IPS-15b (cell line): Measurements from ENCODE around the gene C19orf85.

Source experiments
- H3K27me3 ChIP-seq: one replicate; pipeline ENCODE4 v1.6.1; 2013; ENCODE audit warnings: low read length; ENCODE audit not compliant: control insufficient read depth, insufficient read depth
- H3K36me3 ChIP-seq: one replicate; pipeline ENCODE4 v1.6.1; 2013; ENCODE audit warnings: low read length; ENCODE audit not compliant: control insufficient read depth, insufficient read depth
- H3K4me1 ChIP-seq: one replicate; pipeline ENCODE4 v1.6.1; 2013; ENCODE audit warnings: mild to moderate bottlenecking, low read length; ENCODE audit not compliant: control insufficient read depth, insufficient read depth
- H3K4me3 ChIP-seq: one replicate; pipeline ENCODE4 v1.5.1; 2013; ENCODE audit warnings: low read depth, low read length
- H3K9ac ChIP-seq: one replicate; pipeline ENCODE4 v1.6.1; 2013; ENCODE audit warnings: low read depth, mild to moderate bottlenecking, low read length
- H3K9me3 ChIP-seq: one replicate; pipeline ENCODE4 v1.6.1; 2013; ENCODE audit warnings: mild to moderate bottlenecking, low read length; ENCODE audit not compliant: control insufficient read depth, insufficient read depth

Gene C19orf85

DNA sequence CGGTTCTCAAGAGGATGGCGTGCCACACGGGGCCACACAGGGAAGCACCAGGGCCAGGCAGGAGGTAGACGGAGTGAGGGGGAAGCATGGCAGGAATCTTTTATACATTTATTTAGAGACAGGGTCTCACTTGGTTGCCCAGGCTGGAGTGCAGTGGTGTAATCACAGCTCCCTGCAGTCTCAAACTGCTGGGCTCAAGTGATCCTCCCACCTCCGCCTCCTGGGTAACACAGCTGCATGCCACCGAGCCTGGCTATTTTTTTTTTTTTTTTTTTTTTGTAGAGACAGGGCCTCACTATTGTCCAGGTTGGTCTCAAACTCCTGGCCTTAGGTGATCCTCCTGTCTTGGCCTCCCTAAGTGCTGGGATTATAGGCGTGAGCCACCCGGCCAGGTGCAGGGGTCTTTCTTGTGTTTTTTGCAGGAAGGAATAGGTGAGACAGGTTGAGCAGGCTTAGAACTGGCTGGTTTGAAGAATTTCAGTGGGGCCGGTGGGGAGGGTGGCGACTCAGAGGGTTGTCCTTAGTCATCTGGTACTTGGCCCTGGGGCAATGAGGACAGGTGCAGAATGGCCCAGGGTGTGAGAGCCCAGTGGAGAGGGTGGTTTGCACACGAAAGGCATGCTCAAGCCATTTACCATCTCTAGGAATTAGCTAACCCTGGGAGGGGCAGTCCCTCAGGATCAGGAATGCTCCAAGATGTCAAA is 31.2 kb upstream of the C19orf85 start:
- Histone ChIP-seq H3K4me1 (peaks cover 2% of the 10 kb centered on the region), H3K4me3 (no peak overlapping the region), H3K36me3 (peaks cover 2% of the 10 kb centered on the region), H3K27me3 (no peaks in the 10 kb centered on the region), H3K9me3 (no peaks in the 10 kb centered on the region), H3K9ac (no peak overlapping the region)

DNA sequence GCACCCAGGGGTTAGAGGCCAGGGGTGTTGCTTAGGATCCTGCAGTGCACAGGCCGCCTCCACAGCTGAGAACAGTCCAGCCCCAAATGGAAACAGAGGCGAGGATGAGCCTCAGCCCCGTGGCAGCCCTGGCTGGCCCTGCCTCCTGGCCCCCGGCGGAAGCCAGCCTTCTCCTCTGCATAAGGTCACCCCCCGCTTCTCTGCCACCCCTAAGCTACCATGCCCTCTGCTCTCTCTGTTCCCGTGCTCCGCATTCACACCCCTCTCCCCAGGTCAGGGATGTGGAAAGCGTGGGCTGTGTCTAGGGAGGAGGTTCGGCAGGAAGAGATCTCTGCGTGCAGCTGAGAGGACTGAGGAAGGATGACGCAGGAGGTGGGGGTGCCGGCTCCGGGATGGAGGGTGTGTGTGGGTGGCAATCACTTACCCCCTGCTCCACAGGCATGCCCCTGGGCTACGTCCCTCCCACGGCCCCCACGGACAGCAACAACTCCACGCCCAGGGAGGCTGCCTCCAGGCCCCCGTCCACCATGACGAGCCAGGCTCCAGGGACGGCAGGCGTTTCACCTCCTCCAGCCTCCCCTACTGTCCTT is 29.7 kb upstream of the C19orf85 start:
- Histone ChIP-seq H3K9ac (no peak overlapping the region), H3K4me1 (peaks cover 5% of the 10 kb centered on the region), H3K4me3 (no peak overlapping the region), H3K9me3 (no peaks in the 10 kb centered on the region), H3K36me3 (peaks cover 2% of the 10 kb centered on the region), H3K27me3 (no peaks in the 10 kb centered on the region)

DNA sequence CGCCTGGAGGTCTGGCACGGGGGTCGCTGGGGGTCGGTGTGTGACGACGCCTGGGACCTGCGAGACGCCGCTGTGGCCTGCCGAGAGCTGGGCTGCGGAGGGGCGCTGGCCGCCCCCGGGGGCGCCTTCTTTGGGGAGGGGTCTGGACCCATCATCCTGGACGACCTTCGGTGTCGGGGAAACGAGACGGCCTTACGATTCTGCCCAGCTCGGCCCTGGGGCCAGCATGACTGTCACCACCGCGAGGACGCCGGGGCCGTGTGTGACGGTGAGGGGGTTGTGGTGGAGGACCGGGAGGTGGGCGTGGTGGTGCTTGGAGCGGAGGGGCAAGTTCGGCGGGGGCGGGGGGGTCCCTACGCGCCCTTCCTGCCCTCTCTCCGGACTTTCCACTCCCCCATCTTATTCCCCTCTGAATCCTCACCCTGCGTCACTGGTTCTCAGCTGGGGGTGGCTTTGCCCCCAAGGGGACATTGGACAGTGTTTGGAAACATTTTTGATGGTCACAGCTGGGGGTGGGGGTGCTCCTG is 29.2 kb upstream of the C19orf85 start:
- Histone ChIP-seq H3K27me3 (no peaks in the 10 kb centered on the region), H3K9ac (no peak overlapping the region), H3K9me3 (no peaks in the 10 kb centered on the region), H3K4me3 (no peak overlapping the region), H3K4me1 (peaks cover 5% of the 10 kb centered on the region), H3K36me3 (peaks cover 2% of the 10 kb centered on the region)

DNA sequence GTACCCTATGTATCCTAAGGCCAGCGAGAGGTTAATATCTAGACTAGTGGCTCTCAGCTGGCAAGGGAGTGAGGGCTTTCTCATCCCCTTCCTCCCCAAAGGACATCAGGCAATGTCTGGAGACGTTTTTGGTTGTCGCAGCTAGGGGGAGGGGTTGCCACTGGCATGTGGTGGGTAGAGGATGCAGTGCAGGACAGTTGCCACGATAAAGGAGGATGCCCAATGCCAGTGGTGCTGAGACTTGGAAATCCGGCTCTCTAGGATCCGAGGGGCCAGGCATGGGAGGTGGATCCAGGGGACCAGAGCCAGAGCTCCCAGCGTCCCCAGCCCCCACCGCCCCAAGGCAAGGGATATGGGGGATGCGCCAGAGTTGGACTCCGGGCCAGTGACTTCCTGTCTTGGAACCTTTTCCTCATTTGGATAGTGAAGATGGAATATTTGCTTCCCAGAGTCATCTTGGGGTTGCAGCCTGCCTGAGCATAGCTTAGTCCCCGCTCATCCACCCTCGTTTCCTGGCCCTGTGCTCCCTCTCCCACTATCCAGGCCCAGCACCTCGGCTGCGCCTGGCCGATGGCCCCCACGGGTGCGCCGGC is 28.6 kb upstream of the C19orf85 start:
- peaks cover 7% of the 10 kb centered on the region for H3K4me1 ChIP-seq
- no peak overlapping the region for H3K9ac ChIP-seq
- H3K9me3 ChIP-seq = no peaks in the 10 kb centered on the region
- no peaks in the 10 kb centered on the region for H3K27me3 ChIP-seq
- H3K36me3 ChIP-seq = peaks cover 2% of the 10 kb centered on the region
- H3K4me3 ChIP-seq = no peak overlapping the region

DNA sequence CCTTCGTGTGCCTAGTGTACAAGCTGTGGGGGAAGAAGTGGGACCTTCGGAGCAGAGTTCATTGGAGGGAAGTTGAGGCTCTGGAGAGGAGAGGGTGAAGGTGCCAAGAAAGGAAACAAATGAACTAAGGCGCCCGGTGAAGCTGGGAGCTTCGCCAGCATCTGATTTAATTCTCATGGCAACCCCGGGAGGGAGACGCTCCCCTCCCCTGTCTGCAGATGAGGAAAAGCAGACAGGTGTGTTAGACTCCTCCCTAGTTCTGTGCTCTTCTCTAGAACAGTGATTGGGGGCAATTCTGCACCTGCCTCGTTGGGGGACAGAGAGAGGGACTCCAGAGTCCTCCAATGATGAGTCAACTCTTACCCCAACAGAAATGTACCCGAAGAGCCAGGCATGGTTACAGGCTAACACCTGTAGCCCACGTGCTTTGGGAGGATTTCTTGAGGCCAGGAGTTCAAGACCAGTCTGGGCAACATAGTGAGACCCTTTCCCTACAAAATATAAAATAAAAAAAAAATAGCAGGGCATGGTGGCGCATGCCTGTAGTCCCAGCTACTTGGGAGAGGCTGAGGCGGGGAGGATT is 27.9 kb upstream of the C19orf85 start:
- no peak overlapping the region for H3K9ac ChIP-seq
- peaks cover 11% of the 10 kb centered on the region for H3K4me1 ChIP-seq
- H3K4me3 ChIP-seq = no peak overlapping the region
- peaks cover 2% of the 10 kb centered on the region for H3K36me3 ChIP-seq
- no peaks in the 10 kb centered on the region for H3K27me3 ChIP-seq
- H3K9me3 ChIP-seq = no peaks in the 10 kb centered on the region

DNA sequence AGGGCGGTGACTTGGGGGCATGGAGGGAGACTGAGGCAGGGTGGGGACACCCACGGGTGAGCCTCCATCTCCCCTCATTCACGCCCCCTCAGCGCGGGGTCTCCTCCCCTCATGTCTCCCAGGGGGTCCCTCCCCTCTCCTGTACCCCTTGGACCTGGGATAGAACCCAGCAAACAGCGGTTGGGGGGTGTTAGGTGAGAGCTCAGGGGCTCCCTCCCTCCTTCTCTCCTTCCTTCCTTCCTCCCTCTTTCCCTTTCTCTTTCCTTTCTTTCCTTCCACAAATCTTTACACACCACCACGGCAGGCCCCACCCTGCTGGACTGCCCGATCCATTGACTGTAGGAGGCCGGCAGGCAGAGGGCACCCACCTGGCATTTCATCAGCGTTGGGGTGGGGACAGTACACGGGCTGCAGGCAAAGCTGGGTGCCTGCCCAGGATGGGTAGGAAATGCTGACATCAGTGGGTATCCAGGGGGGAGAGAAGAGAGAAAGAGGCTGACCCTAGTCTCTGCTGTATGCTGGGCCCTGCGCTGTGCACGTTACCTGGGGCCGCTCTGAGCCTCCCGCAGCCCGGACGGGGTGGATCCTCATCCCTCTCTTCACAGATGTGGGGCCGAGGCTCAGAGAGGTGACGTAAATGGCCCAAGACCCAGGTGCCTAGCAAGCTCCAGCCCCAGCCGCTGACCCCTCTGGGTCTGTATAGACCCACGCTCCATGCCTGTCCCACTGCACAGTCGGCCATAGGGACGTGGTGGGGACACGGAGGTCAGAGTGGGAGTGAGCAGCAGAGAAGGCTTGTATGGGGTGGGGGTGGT is 27.2 kb upstream of the C19orf85 start:
- Histone ChIP-seq H3K9ac (no peak overlapping the region), H3K9me3 (no peaks in the 10 kb centered on the region), H3K4me3 (no peak overlapping the region), H3K27me3 (no peaks in the 10 kb centered on the region), H3K36me3 (peaks cover 2% of the 10 kb centered on the region), H3K4me1 (peaks cover 16% of the 10 kb centered on the region)

DNA sequence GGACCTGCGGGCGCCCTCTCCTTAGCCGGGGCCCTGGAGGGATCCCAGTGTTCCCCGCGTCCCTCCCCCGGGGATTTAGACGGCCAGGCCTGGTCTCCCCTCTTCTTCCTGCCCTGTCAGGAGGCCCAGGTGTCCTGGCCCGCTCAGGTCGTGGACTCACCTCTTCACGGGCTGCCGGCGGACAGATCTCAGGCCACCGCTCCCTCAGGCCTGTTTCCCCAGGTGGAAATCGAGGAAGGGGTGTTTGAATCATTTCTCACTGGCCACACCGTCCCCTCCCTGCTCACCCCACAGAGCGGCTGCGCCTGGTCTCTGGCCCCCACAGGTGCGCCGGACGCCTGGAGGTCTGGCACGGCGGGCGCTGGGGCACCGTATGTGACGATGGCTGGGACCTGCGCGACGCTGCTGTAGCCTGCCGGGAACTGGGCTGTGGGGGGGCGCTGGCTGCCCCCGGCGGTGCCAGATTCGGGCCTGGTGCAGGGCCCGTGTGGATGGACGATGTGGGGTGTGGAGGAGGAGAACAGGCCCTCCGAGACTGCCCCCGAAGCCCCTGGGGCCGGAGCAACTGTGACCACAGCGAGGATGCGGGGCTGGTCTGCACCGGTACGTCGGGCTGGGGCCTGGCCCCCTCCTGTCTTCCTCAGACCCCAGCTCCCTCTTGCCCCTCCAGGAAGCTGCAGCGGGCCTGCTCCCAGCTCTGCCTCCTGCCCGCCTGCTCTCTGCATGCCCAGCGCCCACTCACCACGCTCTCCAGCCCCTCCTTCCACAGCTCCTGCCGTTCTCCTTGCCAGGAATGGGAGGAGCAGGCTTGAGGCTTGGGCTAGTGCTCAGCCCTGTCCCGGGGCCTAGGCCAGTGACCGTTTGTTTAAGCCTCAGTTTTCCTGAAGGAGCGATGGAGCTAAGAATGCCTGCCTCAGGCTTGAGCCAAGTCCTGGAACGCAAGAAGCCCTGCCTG is 26.2 kb upstream of the C19orf85 start:
- Histone ChIP-seq H3K27me3 (no peaks in the 10 kb centered on the region), H3K4me1 (peaks cover 18% of the 10 kb centered on the region), H3K36me3 (peaks cover 2% of the 10 kb centered on the region), H3K9me3 (no peaks in the 10 kb centered on the region), H3K4me3 (no peak overlapping the region), H3K9ac (no peak overlapping the region)

DNA sequence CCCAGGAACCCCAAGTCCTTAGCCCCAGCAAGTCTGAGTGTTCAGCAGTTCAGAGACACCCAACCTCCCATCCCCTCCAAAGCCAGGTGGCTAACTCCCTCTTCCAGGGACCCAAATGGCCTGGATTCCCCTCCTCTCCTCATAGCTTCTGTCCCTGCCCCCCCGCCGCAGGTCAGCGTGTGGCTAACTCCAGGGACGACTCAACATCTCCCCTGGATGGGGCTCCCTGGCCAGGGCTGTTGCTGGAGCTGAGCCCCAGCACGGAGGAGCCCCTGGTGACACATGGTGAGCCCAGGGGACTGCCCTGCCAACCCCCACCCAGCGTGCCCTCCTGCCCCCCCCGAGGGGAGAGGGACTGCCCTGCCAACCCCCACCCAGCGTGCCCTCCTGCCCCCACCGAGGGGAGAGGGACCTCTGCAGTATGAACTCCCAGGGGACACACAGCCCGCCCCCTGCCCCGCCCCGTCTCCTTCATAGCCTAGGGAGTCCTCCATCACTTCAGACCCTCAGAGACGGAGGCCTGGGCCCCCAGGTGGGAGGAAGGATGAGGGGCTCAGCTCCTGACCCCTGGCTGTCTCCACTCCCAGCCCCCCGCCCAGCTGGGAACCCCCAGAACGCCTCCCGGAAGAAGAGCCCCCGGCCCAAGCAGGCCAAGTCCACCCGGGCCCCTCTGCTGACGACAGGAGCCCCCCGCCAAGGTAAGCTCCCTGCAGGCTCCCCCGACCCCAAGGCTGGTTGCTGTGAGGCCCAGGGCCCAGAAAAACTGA is 25.3 kb upstream of the C19orf85 start:
- H3K9me3 ChIP-seq = no peaks in the 10 kb centered on the region
- no peaks in the 10 kb centered on the region for H3K27me3 ChIP-seq
- H3K36me3 ChIP-seq = peaks cover 2% of the 10 kb centered on the region
- no peak overlapping the region for H3K4me3 ChIP-seq
- H3K4me1 ChIP-seq = peaks cover 17% of the 10 kb centered on the region
- H3K9ac ChIP-seq = peak overlapping the region; percentile 70

DNA sequence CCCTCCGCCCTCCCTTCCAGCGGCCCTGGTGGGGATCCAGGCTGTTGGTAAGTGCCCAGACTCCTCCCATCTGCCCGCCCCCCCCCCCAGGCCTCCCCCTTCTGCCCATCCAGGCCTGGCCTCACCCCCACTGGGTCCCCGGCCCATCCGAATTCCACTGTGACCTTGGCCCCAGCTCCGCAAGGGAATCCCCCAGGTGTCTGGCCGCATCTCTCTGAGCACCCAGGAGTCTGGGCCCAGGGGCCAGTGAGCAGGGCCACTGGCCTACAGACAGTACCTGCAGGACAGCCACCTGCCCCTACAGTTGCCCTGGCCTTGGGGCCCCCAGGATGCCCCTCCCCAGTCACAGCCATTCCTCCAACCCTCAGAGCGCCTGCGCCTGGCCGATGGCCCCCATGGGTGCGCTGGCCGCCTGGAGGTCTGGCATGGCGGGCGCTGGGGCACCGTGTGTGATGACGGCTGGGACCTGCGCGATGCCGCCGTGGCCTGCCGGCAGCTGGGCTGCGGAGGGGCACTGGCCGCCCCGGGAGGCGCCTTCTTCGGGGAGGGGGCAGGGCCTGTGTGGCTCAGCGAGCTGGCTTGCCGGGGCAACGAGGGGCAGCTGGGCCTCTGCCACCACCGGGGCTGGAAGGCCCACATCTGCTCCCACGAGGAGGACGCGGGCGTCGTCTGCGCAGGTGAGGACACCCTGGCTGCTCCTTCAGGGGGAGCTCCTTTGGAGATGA is 24.6 kb upstream of the C19orf85 start:
- no peaks in the 10 kb centered on the region for H3K9me3 ChIP-seq
- no peaks in the 10 kb centered on the region for H3K36me3 ChIP-seq
- peak overlapping the region; percentile 70 for H3K9ac ChIP-seq
- H3K27me3 ChIP-seq = no peaks in the 10 kb centered on the region
- H3K4me1 ChIP-seq = peaks cover 17% of the 10 kb centered on the region
- no peak overlapping the region for H3K4me3 ChIP-seq
